Peyer's patch (tissue), 4 donors: ENCODE data around the gene IFT25. TPM values are rescaled to one million over a fixed set of nuclear protein-coding genes. Genes with fewer than 3 reads are reported as not detected.
"Not testable (repeated sequence)": the region's sequence is repeated elsewhere in the genome, so short reads cannot be mapped to it uniquely, and the experiment has no call there.

ENCODE experiments used
- DNase-seq, 3 donors: peaks; one replicate each; pipeline ENCODE4 v3.0.0-alpha.2; 2017 to 2019
- H3K27ac ChIP-seq, 4 donors: fragments of 200-600 bp; sonication (generic); one replicate each; pipeline ENCODE4 v1.5.1; 2016 to 2019
- H3K27me3 ChIP-seq, 2 donors: fragments of 200-600 bp; sonication (generic); one replicate each; pipeline ENCODE4 v1.5.1; 2019
- H3K36me3 ChIP-seq, 3 donors: fragments of 200-600 bp; sonication (generic); one replicate each; pipeline ENCODE4 v1.5.1; 2016 to 2019
- H3K4me1 ChIP-seq, 4 donors: fragments of 200-600 bp; sonication (generic); one replicate each; pipeline ENCODE4 v1.5.1; 2016 to 2019
- H3K4me3 ChIP-seq, 4 donors: fragments of 200-600 bp; sonication (generic); 1 replicate in 3 of 4; 2 replicates in 1 of 4; pipeline ENCODE4 v1.5.1; 2016 to 2019; ENCODE audit warnings: mild to moderate bottlenecking in 1 of 4
- H3K9me3 ChIP-seq, 4 donors: fragments of 200-600 bp; sonication (generic); one replicate each; pipeline ENCODE4 v1.5.1; 2016 to 2019; ENCODE audit warnings: mild to moderate bottlenecking in 1 of 4
- CTCF ChIP-seq, 6 experiments: fragments of 450-650 bp in 4 of 6; fragments of 200-600 bp in 2 of 6; sonication (generic) in 1 of 6; IDR thresholded peaks; one replicate each; pipeline ENCODE4 v1.5.1; 2017 to 2019; ENCODE audit warnings: antibody characterized with exemption in 6 of 6, mild to moderate bottlenecking in 3 of 6, moderate library complexity in 1 of 6
- POLR2A ChIP-seq, 2 donors: fragments of 450-650 bp; IDR thresholded peaks; one replicate each; pipeline ENCODE4 v1.5.1; 2017; ENCODE audit warnings: antibody characterized with exemption in 2 of 2, mild to moderate bottlenecking in 2 of 2, moderate library complexity in 2 of 2
- total RNA-seq, 4 donors: library from RNA; depleted of rRNA; stranded (reverse); fragments of >200 nt; gene quantifications; one replicate each; pipeline ENCODE4 v1.1.0, GENCODE V29; 2016

IFT25 gene
- total RNA-seq, 4 donors from 2014 or later, result 13.8 to 42.9 (median 27.1) TPM

GRCh38 chr1:53982763-53983104 is 37.2 kb upstream of the IFT25 start:
- H3K27ac ChIP-seq, result peak overlapping the region in 2 of 4 donors; percentile 0 to 41
- TF ChIP-seq POLR2A (IDR thresholded peaks at IDR 0.05) (no peak), CTCF (IDR thresholded peaks at IDR 0.05) (no peak)
- peaks cover 0 to 11% (median 0%) of the 10 kb centered on the region in 4 donors for H3K4me1 ChIP-seq
- H3K9me3 ChIP-seq, result no peaks in the 10 kb centered on the region
- H3K36me3 ChIP-seq, result no peaks in the 10 kb centered on the region
- H3K27me3 ChIP-seq, result no peaks in the 10 kb centered on the region
- peak overlapping the region in 3 of 4 donors; percentile 12 to 47 (median 41) for H3K4me3 ChIP-seq
- DNase-seq, result no peak

GRCh38 chr1:53982034-53982762 is 36.7 kb upstream of the IFT25 start:
- Histone ChIP-seq H3K9me3 (no peaks in the 10 kb centered on the region), H3K4me1 (peaks cover 0 to 11% (median 0%) of the 10 kb centered on the region in 4 donors), H3K4me3 (peak overlapping the region in 3 of 4 donors; percentile 12 to 47 (median 41)), H3K36me3 (no peaks in the 10 kb centered on the region), H3K27me3 (no peaks in the 10 kb centered on the region), H3K27ac (peak overlapping the region in 2 of 4 donors; percentile 0 to 41)
- TF ChIP-seq CTCF (IDR thresholded peaks at IDR 0.05) (no peak), POLR2A (IDR thresholded peaks at IDR 0.05) (no peak)
- DNase-seq, result peak in 1 of 3 donors; percentile 55

- Histone ChIP-seq H3K4me1 (peaks cover 0 to 11% (median 0%) of the 10 kb centered on the region in 4 donors), H3K27ac (no peak overlapping the region), H3K36me3 (no peaks in the 10 kb centered on the region), H3K4me3 (no peak overlapping the region), H3K9me3 (no peaks in the 10 kb centered on the region), H3K27me3 (no peaks in the 10 kb centered on the region)
- no peak for DNase-seq
- no peak for TF ChIP-seq POLR2A (IDR thresholded peaks at IDR 0.05)
Measured at GRCh38 chr1:53981220-53981619, 35.7 kb upstream of the IFT25 start.

- Histone ChIP-seq H3K27ac (no peak overlapping the region), H3K27me3 (no peaks in the 10 kb centered on the region), H3K4me3 (no peak overlapping the region), H3K4me1 (peaks cover 0 to 11% (median 0%) of the 10 kb centered on the region in 4 donors), H3K9me3 (no peaks in the 10 kb centered on the region), H3K36me3 (no peaks in the 10 kb centered on the region)
- no peak for TF ChIP-seq CTCF (IDR thresholded peaks at IDR 0.05)
- TF ChIP-seq POLR2A (IDR thresholded peaks at IDR 0.05), result no peak
- DNase-seq, result no peak
Measured at GRCh38 chr1:53979712-53980450, 34.4 kb upstream of the IFT25 start.

GRCh38 chr1:53975861-53976260 is 30.4 kb upstream of the IFT25 start:
- TF ChIP-seq CTCF (IDR thresholded peaks at IDR 0.05) (no peak), POLR2A (IDR thresholded peaks at IDR 0.05) (no peak)
- Histone ChIP-seq H3K36me3 (no peaks in the 10 kb centered on the region), H3K9me3 (no peaks in the 10 kb centered on the region), H3K27me3 (no peaks in the 10 kb centered on the region), H3K27ac (no peak overlapping the region), H3K4me1 (no peaks in the 10 kb centered on the region), H3K4me3 (no peak overlapping the region)
- no peak for DNase-seq

GRCh38 chr1:53971718-53972117 is 26.2 kb upstream of the IFT25 start:
- H3K36me3 ChIP-seq, result peaks cover 0 to 33% (median 0%) of the 10 kb centered on the region in 3 donors
- H3K9me3 ChIP-seq, result no peaks in the 10 kb centered on the region
- no peak for DNase-seq

GRCh38 chr1:53969323-53969722 is 23.8 kb upstream of the IFT25 start:
- H3K9me3 ChIP-seq, DNase-seq, H3K27ac ChIP-seq, H3K27me3 ChIP-seq, H3K4me1 ChIP-seq, H3K4me3 ChIP-seq: not testable (repeated sequence)
- peaks cover 0 to 45% (median 0%) of the 10 kb centered on the region in 3 donors for H3K36me3 ChIP-seq

More at GRCh38 chr1:53971718-53972117, 26.2 kb upstream of the IFT25 start:
- Histone ChIP-seq H3K4me1 (no peaks in the 10 kb centered on the region), H3K27ac (no peak overlapping the region), H3K27me3 (no peaks in the 10 kb centered on the region), H3K4me3 (no peak overlapping the region)
- TF ChIP-seq CTCF (IDR thresholded peaks at IDR 0.05), result no peak
- TF ChIP-seq POLR2A (IDR thresholded peaks at IDR 0.05), result no peak
